NCI-H1436 treated with DMSO at 0.1 percent for 48 hours (cell line): ENCODE measurements around the gene HIVEP3.
"Not testable (repeated sequence)": the region's sequence is repeated elsewhere in the genome, so short reads cannot be mapped to it uniquely, and the experiment has no call there.

Source experiments
- DNase-seq: peaks from one replicate; lab custom pipeline; 2025; lab: John Stamatoyannopoulos, UW

The HIVEP3 gene

DNA sequence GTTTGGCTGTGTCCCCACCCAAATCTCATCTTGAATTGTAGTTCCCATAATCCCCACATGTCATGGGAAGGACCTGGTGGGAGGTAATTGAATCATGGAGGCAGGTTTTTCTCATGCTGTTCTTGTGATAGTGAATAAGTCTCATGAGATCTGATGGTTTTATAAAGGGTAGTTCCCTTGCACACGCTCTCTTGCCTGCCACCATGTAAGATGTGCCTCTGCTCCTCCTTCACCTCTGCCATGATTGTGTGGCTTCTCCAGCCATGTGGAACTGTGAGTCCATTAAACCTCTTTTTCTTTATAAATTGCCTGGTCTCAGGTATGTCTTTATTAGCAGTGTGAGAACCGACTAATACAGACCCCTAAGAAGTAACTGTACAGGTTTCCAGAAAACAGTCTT is 2.5 kb upstream of the HIVEP3 start:
- not testable (repeated sequence) for DNase-seq

DNA sequence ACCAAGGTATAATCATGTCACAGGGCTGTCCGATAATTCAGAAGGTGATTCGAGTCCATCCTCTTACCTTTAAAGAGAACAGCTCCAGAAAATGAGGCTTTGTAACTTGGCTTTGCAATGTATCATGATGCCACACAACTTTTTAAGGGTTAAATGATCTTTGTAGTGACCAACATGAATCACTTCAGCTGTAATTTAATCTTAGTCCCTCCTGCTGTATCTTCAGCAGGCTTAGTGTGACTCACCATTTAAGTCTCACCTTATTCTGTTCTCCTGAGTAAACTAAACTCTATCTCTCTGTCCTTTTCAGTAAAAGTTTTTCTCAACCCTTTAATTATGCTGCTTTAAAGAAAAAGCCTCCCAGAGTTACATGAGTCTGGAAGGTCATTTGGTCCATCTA is 1.9 kb upstream of the HIVEP3 start:
- no peak for DNase-seq

DNA sequence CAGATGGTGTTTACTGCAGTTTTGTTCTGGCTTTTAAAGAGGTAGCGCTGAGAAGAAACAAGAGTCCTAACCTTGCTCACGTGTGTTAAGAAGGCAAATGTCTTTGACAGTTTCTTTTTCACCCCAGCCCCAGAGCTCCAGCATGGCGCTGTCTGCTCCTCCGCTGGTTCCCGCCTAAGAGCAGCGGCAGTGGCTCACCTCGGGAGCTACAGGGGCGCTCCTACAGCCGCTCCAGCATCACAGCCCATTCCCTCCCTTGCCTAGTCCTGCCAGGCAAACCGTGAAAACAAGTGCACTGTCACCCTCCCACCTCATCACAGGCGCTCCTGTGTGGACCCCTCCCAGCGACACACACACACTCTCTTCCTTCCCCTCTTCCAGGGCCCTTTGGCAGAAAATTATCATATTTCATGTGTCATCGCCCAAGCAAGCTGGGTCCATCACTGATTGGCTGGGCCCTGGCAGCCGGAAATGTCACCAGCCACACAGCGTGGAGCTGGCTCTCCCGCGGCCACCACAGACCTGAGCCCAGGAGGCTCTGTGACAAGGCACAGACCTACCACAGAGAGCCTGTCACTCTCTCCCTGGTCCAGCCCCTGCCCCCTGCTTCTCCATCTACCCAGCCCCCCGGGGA is 1.2 kb upstream of the HIVEP3 start:
- peak; percentile 68 for DNase-seq

DNA sequence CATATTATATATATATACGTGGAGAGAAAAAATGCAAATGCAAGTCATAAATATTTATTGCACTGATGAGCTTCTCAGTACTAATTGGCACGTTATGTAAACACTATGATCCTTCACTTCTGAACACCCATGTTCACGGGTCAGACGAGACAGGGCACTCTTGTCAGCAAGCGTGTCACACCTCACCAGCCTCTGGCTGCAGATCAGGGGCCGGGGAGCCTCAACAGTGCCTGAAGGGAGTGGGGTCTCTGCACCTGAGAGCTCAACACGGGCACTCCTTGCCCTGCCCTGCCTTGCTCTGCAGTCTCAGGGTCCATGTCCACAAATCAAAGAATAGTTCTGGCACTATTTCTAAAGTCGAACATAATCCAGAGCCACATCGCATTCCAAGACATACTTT is 409 bp upstream of the HIVEP3 start:
- no peak for DNase-seq

DNA sequence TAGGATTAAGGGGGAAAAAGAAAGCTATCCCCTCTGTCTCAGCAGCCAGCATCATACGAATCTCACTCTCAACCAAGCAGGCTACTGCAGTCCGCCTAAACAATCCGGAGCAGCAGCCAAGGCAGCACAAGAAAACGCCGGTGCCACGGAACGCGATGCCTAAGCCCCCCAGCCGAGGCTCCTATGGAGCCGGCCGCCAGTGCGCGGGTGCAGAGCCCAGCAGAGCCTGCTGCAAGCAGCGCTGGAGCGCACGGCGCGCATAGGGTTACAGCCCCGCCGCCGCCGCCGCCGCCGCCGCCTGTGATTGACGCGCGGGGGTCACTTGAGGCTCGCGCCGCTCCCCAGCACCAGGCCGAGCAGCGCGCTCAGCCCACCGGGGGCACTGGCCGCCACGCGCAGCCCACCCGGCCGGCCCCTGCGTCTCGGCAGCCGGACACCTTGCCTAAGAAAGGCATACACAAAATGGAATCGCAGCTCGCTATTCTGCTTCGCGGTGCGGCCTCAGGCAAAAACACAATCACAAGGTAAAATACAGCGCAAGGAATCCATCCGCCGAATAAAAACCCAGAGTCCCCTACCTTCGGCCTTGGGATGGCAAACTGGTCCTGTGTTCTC is 780 bp downstream of the HIVEP3 start:
- no peak for DNase-seq

DNA sequence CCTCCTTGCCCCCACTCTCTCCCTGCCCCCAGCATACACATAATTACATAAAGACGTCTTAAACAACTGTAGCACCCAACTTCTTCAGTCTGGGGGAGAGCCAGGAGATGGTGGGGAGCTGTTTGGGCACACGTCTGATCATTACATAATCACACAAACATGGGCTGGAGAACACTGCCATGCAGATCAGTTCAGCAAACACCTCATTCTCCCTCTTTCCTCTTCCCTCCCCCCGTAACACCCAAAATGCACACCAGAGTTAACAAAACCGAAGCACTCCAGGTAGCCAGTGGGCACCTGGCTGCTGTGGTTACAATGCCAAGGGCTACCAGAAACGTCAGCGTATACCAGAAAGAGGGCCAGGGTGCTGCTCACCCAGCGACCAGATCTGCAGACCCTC is 1.6 kb downstream of the HIVEP3 start:
- no peak for DNase-seq

DNA sequence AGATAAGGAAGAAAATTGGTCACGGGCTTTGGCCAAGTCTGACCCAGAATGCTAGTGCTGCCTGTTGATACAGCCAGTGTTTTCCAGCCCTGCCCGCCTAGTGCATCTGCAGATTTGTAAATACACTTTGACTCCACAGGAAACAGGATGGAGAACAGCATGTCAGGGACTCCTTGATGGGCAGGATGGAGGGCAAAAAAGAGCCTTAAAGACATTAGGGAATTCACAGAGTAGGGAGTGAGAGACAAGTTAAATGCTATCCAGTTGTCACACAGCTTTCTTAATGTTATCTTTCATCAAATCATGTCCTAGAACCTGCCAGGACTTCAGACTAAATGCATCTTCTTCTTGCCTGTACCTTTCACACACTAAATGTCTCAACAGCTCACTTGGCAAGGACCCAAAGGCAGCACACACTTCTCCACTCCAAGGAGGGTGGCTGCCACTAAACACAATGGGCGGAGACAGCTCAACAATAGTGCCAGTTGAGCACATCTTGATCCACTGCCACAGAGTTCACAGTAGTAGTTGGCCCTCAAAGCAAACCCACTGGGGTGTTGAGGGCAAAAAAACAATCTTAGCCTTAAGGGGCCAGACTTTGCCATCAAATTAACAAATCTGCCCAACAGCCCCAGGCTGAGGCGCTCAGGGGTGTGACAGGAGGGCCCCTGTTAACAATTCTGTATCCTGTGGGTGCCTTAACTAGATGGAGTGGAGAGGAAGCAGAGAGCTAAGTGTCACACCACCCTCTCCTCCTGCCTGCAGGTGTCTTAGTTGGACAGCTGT is 2.7 kb downstream of the HIVEP3 start:
- DNase-seq: no peak

DNA sequence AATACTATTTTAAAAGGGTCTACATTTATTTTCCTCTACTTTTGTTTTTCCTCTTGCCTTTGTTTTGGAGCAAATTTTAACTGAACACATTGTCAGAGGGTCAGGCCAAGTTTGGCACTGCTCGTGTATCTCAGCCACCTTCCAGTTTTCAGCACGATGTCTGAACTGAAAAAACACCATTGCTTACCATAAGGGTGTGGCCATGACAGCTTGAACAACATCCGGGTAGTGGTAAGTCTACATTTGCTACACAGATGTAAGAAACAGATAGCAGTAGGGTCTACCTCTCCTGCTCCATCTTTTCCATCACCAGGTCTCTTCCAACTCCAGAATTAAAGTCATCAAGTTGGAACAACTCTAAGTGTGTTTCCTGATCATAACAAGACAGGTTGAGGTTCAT is 4.2 kb downstream of the HIVEP3 start:
- DNase-seq: no peak

DNA sequence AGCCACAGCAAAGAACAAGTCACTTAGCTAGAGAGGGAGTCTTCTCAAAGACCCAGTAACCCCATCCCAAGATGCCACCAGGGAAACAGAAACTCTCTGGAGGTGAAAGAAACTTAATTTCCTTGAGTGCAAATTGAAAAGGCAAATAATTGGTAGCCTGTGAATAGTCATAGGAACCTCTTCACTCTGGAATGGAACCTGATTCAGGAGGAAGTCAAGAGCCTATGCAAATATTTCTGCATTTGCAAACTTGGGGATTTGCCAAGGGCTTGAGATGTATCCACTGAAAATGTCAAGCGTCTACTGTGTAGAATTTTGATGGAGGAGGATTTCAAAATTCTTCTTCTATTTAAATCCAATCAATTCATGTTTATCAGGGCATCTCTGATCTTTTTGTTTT is 5.7 kb downstream of the HIVEP3 start:
- DNase-seq: no peak

DNA sequence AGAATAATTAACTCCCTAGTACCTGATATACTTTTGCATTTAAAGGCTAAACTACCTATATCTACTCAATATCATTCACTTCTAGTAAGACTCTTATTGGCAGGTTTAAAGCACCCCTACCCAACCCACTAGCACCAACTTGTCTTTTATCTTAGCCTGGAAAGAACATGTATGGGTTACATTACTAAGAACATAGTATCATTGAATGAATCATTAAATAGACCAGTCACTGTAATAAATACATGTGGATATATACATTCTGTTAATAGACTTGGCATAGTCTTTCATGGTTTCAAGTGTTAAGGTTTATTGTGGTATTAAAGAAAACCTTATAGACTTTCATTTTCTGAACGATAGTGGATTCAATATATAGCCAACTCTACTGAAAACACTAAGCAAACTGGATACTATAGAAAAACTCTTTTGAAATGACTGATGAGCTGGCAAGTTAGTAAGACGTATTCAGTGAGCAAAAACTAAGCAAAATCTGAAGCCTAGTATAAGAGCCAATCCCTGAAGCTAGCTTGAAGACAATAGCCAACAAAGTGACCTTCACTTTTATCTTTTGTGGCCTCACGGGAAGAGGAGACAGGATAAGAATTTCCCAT is 10.3 kb downstream of the HIVEP3 start:
- DNase-seq: no peak

DNA sequence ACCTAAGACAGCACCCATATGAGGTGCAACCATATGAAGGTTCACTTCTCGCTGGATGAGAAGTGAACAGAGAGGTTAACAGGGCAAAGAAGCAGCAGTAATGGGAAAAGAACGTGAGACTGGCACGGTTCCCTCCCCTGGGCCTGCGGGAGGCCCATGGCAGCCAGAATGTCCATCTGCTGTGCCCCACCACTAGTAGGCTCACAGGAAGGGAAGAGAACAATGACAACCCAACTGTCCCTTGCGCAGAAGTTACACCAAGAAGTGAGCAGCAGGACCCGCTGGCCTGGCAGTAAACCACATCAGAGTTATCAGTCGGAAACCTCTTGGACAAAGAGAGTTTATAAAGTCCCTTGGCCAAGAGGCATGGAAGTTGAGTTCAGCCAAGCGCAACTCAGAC is 11.3 kb downstream of the HIVEP3 start:
- DNase-seq: no peak

DNA sequence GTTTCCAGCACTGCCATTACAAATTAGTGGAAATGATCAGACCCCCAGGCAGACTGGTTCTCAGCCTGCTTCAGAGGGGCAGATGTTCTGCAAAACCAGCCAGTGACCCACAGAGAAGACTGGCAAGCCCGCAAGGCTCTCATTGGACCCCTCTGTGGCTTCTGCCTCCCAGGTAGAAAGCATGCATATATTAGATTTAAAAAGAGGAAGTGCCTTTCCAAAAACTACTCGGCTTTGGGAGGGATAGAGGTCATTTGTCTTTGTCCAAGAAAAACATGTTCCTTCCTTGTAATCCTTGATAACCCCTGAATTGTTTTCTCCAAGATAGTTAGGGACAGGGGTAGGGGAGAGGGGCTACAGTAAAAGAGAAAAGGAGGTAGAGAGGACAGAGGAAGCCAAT is 11.8 kb downstream of the HIVEP3 start:
- DNase-seq: no peak

DNA sequence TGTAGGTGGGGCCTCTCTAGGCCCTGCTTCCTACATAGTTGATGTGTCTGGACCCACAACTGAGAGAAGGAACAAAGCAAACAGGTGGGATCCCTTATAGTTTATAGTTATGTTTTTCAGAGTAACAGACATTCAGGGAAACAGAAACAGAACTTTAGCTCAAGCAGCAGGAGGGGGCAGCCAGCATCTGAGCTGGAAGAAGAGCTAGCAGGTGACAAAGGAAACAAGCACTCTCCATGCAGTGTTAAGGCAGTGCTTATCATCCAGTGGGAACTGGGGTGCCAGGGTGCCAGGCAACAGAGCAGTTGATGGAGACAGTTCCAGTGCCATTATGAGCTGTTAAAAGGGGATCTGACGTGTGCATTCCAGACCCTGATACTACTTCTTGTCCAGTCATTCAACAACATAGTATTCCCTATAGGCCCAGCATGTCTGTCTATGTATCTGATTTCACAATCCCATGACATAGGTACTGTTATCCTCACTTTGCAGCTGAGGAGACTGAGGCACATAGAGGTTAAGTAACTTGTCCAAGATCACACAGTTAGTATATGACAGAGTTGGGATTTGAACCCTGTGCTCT is 13.5 kb downstream of the HIVEP3 start:
- no peak for DNase-seq

DNA sequence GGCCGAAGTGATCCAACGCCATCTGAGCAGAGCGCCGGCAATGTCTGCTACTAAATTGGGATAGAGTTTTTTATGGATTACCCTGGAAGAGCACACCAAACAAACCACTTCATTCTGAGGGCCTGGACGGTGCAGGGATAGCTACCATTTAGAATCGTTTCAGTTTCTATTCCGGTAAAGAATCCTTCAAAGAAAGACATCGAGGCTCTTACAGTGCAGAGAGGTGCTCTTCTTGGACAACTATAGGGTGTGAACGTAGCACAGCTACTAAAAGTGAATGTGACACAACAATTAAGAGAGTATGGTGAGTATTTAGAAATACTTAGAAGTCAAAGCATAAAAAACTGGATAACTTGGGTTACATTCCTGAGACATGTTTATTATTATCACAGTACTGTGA is 16.1 kb downstream of the HIVEP3 start:
- no peak for DNase-seq

DNA sequence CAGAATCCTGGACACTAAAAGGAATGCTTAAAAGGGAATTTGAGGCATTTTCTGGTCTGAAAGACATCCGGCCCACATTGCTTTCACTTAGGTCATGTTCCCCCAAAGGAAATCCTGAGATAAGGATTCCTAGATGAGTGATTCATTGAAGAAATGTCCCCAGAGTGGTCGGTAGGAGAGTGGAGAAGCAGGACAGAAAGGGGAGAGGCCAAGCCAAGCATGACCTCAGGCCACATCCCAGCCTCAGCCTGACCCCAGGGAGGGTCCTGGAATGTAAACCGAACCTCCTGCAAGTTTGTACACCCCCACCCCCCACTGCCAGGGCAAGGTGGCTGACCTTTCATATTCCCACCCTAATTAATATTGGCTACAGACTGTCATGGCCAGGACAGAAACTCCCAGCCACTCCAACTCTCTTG is 16.6 kb downstream of the HIVEP3 start:
- DNase-seq: no peak

DNA sequence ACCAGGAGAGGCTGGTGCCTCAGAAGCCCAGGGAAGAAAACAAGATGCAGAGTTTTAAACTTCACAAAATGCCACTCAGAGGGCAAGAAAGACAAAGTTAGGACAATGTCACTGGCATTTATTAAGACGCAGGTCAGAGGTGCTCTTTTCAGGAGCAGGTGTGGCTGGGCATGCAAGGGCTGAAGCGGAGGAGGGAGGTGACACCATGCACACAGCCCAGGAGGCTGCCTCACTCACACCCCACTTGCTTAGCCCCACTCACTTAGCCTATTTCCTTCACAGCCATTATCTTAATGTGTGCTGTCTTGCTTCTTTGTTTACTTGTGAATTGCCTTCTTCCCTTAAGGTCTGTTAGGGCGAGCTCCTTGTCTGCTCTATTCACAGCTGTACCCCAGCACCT is 17.2 kb downstream of the HIVEP3 start:
- no peak for DNase-seq

DNA sequence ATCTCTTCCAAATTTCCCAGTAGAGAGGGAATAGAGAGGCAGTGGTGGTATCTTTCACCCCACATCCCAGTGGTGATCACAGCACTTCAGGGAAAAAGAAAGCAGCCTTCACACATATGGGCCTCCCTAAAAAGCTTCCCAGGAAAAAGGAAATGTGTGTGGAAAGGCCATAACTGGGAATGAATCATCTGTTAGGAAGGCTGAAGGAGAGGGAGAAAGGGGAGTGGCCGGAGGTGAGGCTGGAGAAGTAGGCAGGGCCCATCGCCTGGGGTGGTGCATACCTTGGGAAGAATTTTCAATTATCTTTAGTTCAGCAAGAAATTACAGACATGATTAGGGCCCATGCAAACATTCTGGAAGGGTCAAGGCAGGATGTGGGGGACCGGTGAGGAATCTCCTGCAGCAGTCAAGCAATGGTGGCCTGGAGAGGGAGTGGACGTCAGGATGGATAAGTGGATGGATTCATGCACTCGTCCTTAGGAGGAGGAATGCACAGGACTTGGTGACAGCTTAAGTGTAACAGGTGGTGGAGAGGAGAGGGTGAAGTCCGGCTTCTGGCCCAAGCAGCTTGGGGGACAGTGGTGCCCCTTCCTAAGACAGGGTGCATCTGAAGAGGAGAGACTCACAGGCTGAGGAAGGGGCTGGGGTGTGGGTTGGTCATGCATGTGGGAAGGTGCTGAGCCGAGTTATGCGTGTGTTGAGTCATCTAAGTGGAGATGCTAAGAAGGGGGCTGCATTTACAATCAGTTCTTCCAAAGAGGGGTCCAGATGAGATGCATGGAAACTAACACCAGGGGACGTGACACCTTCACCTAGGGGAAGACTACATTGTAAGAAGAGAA is 17.9 kb downstream of the HIVEP3 start:
- no peak for DNase-seq

DNA sequence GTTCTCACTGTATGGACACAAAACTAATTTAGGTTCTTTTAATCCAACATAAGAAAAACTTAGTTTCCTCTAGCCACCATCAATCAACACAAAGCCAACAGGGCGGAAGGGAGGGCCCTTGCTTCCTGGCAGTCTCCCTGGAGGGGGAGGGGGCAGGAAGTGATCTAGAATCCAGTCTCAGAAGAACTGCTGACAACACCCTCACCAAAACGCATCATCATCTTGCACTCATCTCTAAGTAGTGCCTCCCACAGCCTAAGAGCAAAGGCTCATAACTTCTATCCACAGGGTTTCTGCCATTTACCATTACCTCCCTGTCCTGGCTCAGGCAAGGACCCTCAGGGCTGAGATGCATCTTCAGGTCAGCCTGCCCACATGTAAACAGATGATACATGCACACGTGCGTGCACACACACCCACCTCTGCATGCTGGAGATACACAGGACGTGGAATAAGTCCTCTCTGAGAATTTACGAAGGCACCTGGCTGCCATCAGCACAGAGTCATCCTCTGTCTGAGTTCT is 20.5 kb downstream of the HIVEP3 start:
- no peak for DNase-seq

DNA sequence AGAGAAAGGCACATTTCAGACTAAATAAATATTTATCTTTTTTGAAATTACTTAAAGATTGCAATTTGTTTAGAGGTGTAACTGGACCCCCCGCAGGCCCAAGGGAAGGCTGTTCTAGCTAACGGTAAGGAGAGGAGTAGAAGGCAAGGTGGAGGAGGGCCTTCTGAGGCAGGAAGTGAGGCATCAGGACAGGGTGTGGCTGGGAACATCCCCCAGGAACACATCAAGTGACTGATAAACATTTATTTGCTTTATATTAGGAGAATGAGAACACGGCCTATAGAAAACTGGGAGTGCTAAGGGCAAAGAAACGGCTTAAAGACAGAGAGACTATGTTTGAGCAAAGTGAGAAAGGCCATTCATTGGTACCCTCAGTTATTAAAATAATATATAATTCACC is 23.2 kb downstream of the HIVEP3 start:
- DNase-seq: no peak

DNA sequence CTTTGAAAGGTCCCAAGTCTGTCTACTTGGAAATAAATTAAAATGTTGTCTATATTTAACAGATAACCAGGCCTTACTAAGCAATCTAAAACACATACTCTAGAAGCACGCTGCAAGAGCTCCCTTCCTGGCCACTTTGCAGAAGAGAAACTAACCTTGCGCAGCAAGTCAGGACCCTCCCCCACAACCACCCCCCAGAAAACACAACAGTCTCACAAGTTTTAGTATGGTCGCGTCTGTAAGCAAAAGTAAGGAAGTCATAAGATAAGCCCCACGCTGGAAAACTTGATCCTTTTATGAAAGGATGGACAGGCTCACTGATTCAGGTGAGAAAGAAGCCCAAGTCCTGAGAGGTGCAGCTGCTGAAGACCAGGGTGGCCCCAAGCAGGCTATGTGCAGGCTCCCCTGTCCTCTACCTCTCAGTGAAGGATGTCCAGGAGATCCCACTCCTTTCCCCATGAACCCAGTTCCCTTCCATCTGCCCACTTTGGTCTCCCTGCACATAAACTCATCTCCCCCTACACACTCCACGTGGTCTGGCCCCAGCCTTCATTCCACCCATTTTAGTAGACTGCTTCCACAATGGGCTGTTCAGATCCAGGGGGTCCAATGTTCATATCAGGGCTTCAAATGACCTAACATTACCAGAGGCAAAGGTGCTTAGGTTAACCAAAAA is 23.8 kb downstream of the HIVEP3 start:
- DNase-seq: no peak
